GM12878 (cell line): ENCODE results near the gene RAB7B. TPM values are rescaled to one million over a fixed set of nuclear protein-coding genes. Genes with fewer than 3 reads are reported as not detected.

ENCODE experiments used
- ATAC-seq: fragments of 200-7000 bp; cut with Tn5 transposase; 3 replicates; pipeline ENCODE4 v1.9.1; 2020; ENCODE audit warnings: mild to moderate bottlenecking, moderate library complexity
- BruUV-seq: library from RNA; stranded (reverse); fragments of 400-500 nt; replicated peaks from 2 replicates; lab custom pipeline; 2021; lab: Mats Ljungman, UMichigan
- CTCF ChIA-PET: fragments of 300-600 bp; sonication (Branson Sonifier 250); formaldehyde crosslinking; extraction: SDS; loops from one replicate; lab custom pipeline; 2021; ENCODE audit warnings: inconsistent platforms; lab: Yijun Ruan, JAX
- POLR2A ChIA-PET: fragments of 350-600 bp; formaldehyde crosslinking; extraction: SDS; loops from one replicate; lab custom pipeline; 2021; ENCODE audit warnings: inconsistent platforms; lab: Charles Lee
- RAD21 ChIA-PET: fragments of 300-600 bp; sonication (Branson Sonifier 250); formaldehyde crosslinking; loops from one replicate; lab custom pipeline; 2023; ENCODE audit warnings: antibody characterized with exemption; ENCODE audit not compliant: unreplicated experiment; lab: Charles Lee
- SMC1A ChIA-PET: fragments of 300-600 bp; sonication (Branson Sonifier 250); formaldehyde crosslinking; loops from one replicate; lab custom pipeline; 2023; ENCODE audit not compliant: unreplicated experiment, uncharacterized antibody; lab: Charles Lee
- DNase-seq: peaks from one replicate; pipeline ENCODE4 v3.0.0-alpha.2; 2011; ENCODE audit warnings: low read depth, low spot score
- FAIRE-seq: peaks from 3 replicates; lab custom pipeline; 2011; peaks lifted over from hg19 to GRCh38; lab: Jason Lieb, UNC
- H2AFZ ChIP-seq: 2 replicates; pipeline ENCODE4 v1.6.0; 2011; ENCODE audit warnings: low read depth, low read length, control low read depth; ENCODE audit not compliant: control insufficient read depth
- H3K27ac ChIP-seq: 2 replicates; pipeline ENCODE4 v1.5.1; 2011; ENCODE audit warnings: control low read depth; ENCODE audit not compliant: control insufficient read depth, insufficient read depth
- H3K27me3 ChIP-seq, 2 experiments: replicated peaks in 1 of 2; 2 replicates each; pipeline versions ENCODE4 v1.6.0 to v1.6.1; 2011; ENCODE audit warnings: low read length in 1 of 2; ENCODE audit not compliant: control insufficient read depth in 2 of 2, insufficient read depth in 2 of 2
- H3K36me3 ChIP-seq, 2 experiments: 2 replicates each; pipeline ENCODE4 v1.5.1; 2011; ENCODE audit warnings: low read length in 1 of 2; ENCODE audit not compliant: control insufficient read depth in 2 of 2, insufficient read depth in 2 of 2
- H3K4me1 ChIP-seq: 2 replicates; pipeline ENCODE4 v1.6.1; 2011; ENCODE audit warnings: mild to moderate bottlenecking, low read length, moderate library complexity, mixed read lengths; ENCODE audit not compliant: control insufficient read depth, insufficient read depth
- H3K4me2 ChIP-seq: 2 replicates; pipeline ENCODE4 v1.6.0; 2011; ENCODE audit warnings: control low read depth; ENCODE audit not compliant: control insufficient read depth, insufficient read depth
- H3K4me3 ChIP-seq: fragments of 200-600 bp; sonication (generic); 2 replicates; pipeline ENCODE4 v1.5.1; 2016
- H3K79me2 ChIP-seq: 2 replicates; pipeline ENCODE4 v1.6.0; 2011; ENCODE audit warnings: low read length; ENCODE audit not compliant: control insufficient read depth, insufficient read depth
- H3K9ac ChIP-seq: 2 replicates; pipeline ENCODE4 v1.8.0; 2011; ENCODE audit warnings: low read length, control low read depth, mixed read lengths; ENCODE audit not compliant: control insufficient read depth, insufficient read depth
- H3K9me3 ChIP-seq: replicated peaks from 3 replicates; pipeline ENCODE4 v1.5.1; 2011; ENCODE audit warnings: mild to moderate bottlenecking, low read length; ENCODE audit not compliant: control insufficient read depth, insufficient read depth
- H4K20me1 ChIP-seq: 2 replicates; pipeline ENCODE4 v1.6.0; 2011; ENCODE audit not compliant: control insufficient read depth, insufficient read depth
- TBL1XR1 ChIP-seq: IDR thresholded peaks from 2 replicates; pipeline ENCODE4 v1.6.1; 2012; ENCODE audit warnings: low read depth, low read length, improper control_type of control experiment
- WGBS: methylation state at CpG from one replicate; pipeline ENCODE4 v1.1.6; 2016; ENCODE audit warnings: low lambda C conversion rate; ENCODE audit not compliant: insufficient replicate concordance, insufficient coverage; ENCODE audit errors: missing lambda C conversion rate; 5-methylcytosine and 5-hydroxymethylcytosine counted together
- in situ Hi-C: fragments of 300-500 bp; cut with MboI; formaldehyde crosslinking; loops from 9 replicates; pipeline ENCODE4 v1.14.3; 2018; ENCODE audit warnings: mixed read lengths
- intact Hi-C: fragments of 100-400 bp; cut with micrococcal nuclease; formaldehyde crosslinking; loops from one replicate; pipeline ENCODE4 v1.14.2; 2022; ENCODE audit not compliant: unreplicated experiment
- polyA plus RNA-seq, 11 experiments: library from polyadenylated mRNA; depleted of rRNA in 4 of 11; unstranded in 6 of 11; stranded (reverse) in 5 of 11; fragments of >200 nt; fragmentation: Nextera tagmentation in 4 of 11; fragmentation: Illumina TruSeq in 1 of 11; extraction: Ambion mirVana in 4 of 11; extraction: Trizol in 1 of 11; gene quantifications; 1 replicate in 1 of 11; 2 replicates in 10 of 11; pipeline versions ENCODE4 v1.2.1 to v1.2.3, GENCODE V29; 2011 to 2016; ENCODE audit warnings: inconsistent platforms in 2 of 11, missing spikeins in 2 of 11, low read depth in 1 of 11
- total RNA-seq, 4 experiments: library from RNA; depleted of rRNA in 3 of 4; stranded (reverse); fragments of >200 nt in 3 of 4; fragmentation: Illumina TruSeq in 1 of 4; extraction: Trizol in 1 of 4; gene quantifications; 2 replicates each; pipeline versions ENCODE4 v1.2.1 to v1.2.3, GENCODE V29; 2013 to 2021
- TF ChIP-seq, protein P1 (sequence below): fragments of 150-350 bp; IDR thresholded peaks from 2 replicates; pipeline ENCODE4 v1.6.1; 2016; ENCODE audit warnings: low read depth, low read length
- TF ChIP-seq, protein P2 (sequence below): IDR thresholded peaks from 2 replicates; pipeline ENCODE4 v1.6.1; 2012; ENCODE audit warnings: low read depth, low read length, improper control_type of control experiment

Gene RAB7B
- total and polyA plus RNA-seq, 10 of the 15 experiments (the other 5 are each of a cell fraction or from before 2014, with no cell fraction given) = 0.09 TPM; not detected in 9

DNA sequence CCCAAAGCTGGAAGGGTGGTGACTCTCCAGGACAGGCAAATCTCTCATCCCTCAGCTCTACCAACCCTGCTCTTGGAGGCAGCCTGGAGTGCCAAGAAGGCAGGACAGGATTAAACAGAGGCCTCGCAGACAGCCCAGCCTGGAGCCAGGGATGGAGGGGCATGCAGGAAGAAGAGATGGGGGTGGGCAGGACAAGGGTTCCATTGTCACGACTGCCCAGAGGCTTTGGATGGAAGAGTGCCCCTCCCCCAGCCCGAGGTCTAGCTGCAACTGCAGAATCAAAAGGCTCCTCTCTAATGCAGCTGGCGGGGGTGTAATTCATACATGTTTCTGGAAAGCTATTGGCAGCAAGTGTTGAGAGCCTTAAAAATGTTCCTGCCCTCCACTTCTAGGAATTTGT, 8.8 kb downstream of the RAB7B start:
- POLR2A ChIA-PET = no interaction called here
- Histone ChIP-seq H3K4me1 (no peaks in the 10 kb centered on the region), H3K9me3 (no peaks in the 10 kb centered on the region; the same call in 2 of the 3 replicates), H3K79me2 (no peaks in the 10 kb centered on the region), H3K36me3 (no peaks in the 10 kb centered on the region), H4K20me1 (no peaks in the 10 kb centered on the region), H3K4me2 (no peak overlapping the region), H3K27me3 (peaks cover 4 to 6% of the 10 kb centered on the region in 2 experiments), H3K4me3 (no peak overlapping the region), H3K27ac (no peak overlapping the region), H2AFZ (no peak overlapping the region), H3K9ac (no peak overlapping the region)
- intact Hi-C loops = no loop called here
- WGBS = 35% methylated on average over 4 of the region's 4 CpGs
- RAD21 ChIA-PET = no interaction called here
- FAIRE-seq = no peak
- SMC1A ChIA-PET = interaction anchor here (1.2 to 1.3 kb wide), 2 partner anchors 112 to 118 kb away, joined by 3 to 5 read pairs; no protein-coding TSS in a partner anchor
- no peak for DNase-seq
- BruUV-seq = no TSS peak
- CTCF ChIA-PET = interaction anchor here (0.7 to 1.4 kb wide), 3 partner anchors 17 to 202 kb away, joined by 3 to 4 read pairs (median 3); no protein-coding TSS in a partner anchor
- TF ChIP-seq TBL1XR1 = no peak
- TF ChIP-seq, protein P1, sequence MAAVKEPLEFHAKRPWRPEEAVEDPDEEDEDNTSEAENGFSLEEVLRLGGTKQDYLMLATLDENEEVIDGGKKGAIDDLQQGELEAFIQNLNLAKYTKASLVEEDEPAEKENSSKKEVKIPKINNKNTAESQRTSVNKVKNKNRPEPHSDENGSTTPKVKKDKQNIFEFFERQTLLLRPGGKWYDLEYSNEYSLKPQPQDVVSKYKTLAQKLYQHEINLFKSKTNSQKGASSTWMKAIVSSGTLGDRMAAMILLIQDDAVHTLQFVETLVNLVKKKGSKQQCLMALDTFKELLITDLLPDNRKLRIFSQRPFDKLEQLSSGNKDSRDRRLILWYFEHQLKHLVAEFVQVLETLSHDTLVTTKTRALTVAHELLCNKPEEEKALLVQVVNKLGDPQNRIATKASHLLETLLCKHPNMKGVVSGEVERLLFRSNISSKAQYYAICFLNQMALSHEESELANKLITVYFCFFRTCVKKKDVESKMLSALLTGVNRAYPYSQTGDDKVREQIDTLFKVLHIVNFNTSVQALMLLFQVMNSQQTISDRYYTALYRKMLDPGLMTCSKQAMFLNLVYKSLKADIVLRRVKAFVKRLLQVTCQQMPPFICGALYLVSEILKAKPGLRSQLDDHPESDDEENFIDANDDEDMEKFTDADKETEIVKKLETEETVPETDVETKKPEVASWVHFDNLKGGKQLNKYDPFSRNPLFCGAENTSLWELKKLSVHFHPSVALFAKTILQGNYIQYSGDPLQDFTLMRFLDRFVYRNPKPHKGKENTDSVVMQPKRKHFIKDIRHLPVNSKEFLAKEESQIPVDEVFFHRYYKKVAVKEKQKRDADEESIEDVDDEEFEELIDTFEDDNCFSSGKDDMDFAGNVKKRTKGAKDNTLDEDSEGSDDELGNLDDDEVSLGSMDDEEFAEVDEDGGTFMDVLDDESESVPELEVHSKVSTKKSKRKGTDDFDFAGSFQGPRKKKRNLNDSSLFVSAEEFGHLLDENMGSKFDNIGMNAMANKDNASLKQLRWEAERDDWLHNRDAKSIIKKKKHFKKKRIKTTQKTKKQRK = no peak
- TF ChIP-seq, protein P2, sequence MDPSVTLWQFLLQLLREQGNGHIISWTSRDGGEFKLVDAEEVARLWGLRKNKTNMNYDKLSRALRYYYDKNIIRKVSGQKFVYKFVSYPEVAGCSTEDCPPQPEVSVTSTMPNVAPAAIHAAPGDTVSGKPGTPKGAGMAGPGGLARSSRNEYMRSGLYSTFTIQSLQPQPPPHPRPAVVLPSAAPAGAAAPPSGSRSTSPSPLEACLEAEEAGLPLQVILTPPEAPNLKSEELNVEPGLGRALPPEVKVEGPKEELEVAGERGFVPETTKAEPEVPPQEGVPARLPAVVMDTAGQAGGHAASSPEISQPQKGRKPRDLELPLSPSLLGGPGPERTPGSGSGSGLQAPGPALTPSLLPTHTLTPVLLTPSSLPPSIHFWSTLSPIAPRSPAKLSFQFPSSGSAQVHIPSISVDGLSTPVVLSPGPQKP = no peak
- no peak for ATAC-seq
- in situ Hi-C loops = no loop called here
